ENCODE results near the gene CD99L2. TPM values are rescaled to one million over a fixed set of nuclear protein-coding genes. Genes with fewer than 3 reads are reported as not detected.

CD99L2 gene
- polyA plus RNA-seq, 1 donor from 2014 or later, result 61.0 TPM

DNA sequence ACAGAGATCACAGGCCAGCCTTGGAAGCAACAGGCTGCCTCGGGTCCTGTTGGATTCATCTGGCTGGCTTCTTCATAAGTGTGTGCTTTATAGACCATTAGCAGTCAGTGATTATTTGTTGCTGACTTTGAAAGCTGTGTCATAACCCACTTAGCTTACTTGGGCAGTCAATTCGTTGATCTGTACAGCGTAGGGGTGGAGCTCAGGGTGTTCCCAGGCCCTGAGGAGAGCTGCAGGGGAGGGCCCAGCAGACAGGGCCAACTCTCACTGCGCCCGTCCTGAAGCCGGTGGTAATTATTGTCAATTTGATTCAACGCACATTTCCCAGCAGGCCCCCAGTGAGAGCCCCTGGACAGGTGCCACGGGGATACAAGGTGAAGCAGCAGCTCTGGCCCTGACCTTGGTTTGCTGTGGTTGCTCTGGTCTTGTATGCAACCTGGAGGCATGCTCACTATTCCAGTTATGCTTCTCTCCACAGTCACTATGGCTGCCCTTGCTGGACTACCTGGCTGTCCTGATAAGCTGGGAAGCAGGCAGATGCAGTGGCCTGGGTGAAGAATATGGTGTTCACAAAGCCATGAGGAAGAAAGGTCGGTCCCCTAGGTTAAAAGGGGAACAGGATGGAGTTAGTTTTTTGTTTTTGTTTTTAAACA is 44.6 kb upstream of the CD99L2 start:
- H3K27me3 ChIP-seq (ENCODE audit: insufficient read depth, low read depth, low read length), result no peaks in the 10 kb centered on the region
- H3K9me3 ChIP-seq (ENCODE audit: low read length), result no peaks in the 10 kb centered on the region
- H3K27ac ChIP-seq (ENCODE audit: low read length), result no peak overlapping the region

DNA sequence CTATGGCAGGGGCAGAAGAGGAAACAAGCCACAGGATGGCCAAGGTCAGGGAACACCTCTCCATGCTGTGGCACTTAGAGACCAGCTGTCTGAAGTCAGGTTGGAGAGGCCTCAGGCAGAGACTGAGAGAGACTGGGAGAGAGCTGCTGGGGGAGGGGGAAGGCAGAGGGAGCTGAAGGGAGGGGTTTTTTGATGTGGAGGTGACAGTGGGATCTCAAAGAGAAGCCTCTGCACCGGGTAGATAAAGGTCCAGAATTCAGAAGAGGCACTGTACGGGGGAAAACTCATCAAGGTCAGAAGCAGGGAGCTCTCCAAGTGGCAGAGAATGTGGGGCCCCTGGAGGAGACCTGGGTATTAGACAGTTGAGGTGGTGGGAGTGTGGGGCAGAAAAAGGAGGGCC is 43.1 kb upstream of the CD99L2 start:
- Histone ChIP-seq H3K9me2 (ENCODE audit: insufficient read depth, low read length) (no peaks in the 10 kb centered on the region), H3K27me3 (ENCODE audit: insufficient read depth, low read depth, low read length) (no peaks in the 10 kb centered on the region), H3K4me3 (ENCODE audit: low read length) (no peak overlapping the region), H3K27ac (ENCODE audit: low read length) (no peak overlapping the region), H3K9ac (ENCODE audit: low read length) (no peak overlapping the region), H3F3A (ENCODE audit: insufficient read depth, low read length, poor library complexity, severe bottlenecking) (no peaks in the 10 kb centered on the region), H3K36me3 (ENCODE audit: insufficient read depth, low read length) (no peaks in the 10 kb centered on the region), H3K9me3 (ENCODE audit: low read length) (no peaks in the 10 kb centered on the region), H3K4me2 (ENCODE audit: low read length) (no peak overlapping the region), H4K20me1 (ENCODE audit: insufficient read depth) (no peaks in the 10 kb centered on the region), H3K79me2 (replicated peaks; ENCODE audit: insufficient read depth, low read length) (no peaks in the 10 kb centered on the region), H2AFZ (ENCODE audit: low read depth, low read length) (no peak overlapping the region)
- TF ChIP-seq RAD21 (conservative IDR thresholded peaks at IDR 0.05), result no peak
- TF ChIP-seq POLR2AphosphoS5 (IDR thresholded peaks at IDR 0.05), result no peak
- no peak for TF ChIP-seq TAF1 (IDR thresholded peaks at IDR 0.05; ENCODE audit: low read depth)

More for the DNA sequence above, 44.6 kb upstream of the CD99L2 start:
- Histone ChIP-seq H3K4me3 (ENCODE audit: low read length) (no peak overlapping the region), H3K9me2 (ENCODE audit: insufficient read depth, low read length) (no peaks in the 10 kb centered on the region), H3F3A (ENCODE audit: insufficient read depth, low read length, poor library complexity, severe bottlenecking) (no peaks in the 10 kb centered on the region), H3K79me2 (replicated peaks; ENCODE audit: insufficient read depth, low read length) (no peaks in the 10 kb centered on the region), H3K9ac (ENCODE audit: low read length) (no peak overlapping the region), H2AFZ (ENCODE audit: low read depth, low read length) (no peak overlapping the region), H3K36me3 (ENCODE audit: insufficient read depth, low read length) (no peaks in the 10 kb centered on the region), H3K4me2 (ENCODE audit: low read length) (no peak overlapping the region), H4K20me1 (ENCODE audit: insufficient read depth) (no peaks in the 10 kb centered on the region)
- no peak for TF ChIP-seq EP300 (conservative IDR thresholded peaks at IDR 0.05; ENCODE audit: poor library complexity, severe bottlenecking)
- TF ChIP-seq MXI1 (conservative IDR thresholded peaks at IDR 0.05; ENCODE audit: poor library complexity, severe bottlenecking), result no peak
- TF ChIP-seq, protein P1, sequence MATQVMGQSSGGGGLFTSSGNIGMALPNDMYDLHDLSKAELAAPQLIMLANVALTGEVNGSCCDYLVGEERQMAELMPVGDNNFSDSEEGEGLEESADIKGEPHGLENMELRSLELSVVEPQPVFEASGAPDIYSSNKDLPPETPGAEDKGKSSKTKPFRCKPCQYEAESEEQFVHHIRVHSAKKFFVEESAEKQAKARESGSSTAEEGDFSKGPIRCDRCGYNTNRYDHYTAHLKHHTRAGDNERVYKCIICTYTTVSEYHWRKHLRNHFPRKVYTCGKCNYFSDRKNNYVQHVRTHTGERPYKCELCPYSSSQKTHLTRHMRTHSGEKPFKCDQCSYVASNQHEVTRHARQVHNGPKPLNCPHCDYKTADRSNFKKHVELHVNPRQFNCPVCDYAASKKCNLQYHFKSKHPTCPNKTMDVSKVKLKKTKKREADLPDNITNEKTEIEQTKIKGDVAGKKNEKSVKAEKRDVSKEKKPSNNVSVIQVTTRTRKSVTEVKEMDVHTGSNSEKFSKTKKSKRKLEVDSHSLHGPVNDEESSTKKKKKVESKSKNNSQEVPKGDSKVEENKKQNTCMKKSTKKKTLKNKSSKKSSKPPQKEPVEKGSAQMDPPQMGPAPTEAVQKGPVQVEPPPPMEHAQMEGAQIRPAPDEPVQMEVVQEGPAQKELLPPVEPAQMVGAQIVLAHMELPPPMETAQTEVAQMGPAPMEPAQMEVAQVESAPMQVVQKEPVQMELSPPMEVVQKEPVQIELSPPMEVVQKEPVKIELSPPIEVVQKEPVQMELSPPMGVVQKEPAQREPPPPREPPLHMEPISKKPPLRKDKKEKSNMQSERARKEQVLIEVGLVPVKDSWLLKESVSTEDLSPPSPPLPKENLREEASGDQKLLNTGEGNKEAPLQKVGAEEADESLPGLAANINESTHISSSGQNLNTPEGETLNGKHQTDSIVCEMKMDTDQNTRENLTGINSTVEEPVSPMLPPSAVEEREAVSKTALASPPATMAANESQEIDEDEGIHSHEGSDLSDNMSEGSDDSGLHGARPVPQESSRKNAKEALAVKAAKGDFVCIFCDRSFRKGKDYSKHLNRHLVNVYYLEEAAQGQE (IDR thresholded peaks at IDR 0.05; ENCODE audit: borderline replicate concordance), result no peak
- TF ChIP-seq, protein P2, sequence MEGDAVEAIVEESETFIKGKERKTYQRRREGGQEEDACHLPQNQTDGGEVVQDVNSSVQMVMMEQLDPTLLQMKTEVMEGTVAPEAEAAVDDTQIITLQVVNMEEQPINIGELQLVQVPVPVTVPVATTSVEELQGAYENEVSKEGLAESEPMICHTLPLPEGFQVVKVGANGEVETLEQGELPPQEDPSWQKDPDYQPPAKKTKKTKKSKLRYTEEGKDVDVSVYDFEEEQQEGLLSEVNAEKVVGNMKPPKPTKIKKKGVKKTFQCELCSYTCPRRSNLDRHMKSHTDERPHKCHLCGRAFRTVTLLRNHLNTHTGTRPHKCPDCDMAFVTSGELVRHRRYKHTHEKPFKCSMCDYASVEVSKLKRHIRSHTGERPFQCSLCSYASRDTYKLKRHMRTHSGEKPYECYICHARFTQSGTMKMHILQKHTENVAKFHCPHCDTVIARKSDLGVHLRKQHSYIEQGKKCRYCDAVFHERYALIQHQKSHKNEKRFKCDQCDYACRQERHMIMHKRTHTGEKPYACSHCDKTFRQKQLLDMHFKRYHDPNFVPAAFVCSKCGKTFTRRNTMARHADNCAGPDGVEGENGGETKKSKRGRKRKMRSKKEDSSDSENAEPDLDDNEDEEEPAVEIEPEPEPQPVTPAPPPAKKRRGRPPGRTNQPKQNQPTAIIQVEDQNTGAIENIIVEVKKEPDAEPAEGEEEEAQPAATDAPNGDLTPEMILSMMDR (IDR thresholded peaks at IDR 0.05; ENCODE audit: poor library complexity, severe bottlenecking), result no peak
- TF ChIP-seq EZH2 (IDR thresholded peaks at IDR 0.05; ENCODE audit: borderline replicate concordance, insufficient read depth, low read length, poor library complexity, severe bottlenecking), result no peak
- TF ChIP-seq SMC3 (conservative IDR thresholded peaks at IDR 0.05; ENCODE audit: poor library complexity), result no peak
- TF ChIP-seq TAF1 (IDR thresholded peaks at IDR 0.05; ENCODE audit: low read depth), result no peak
- TF ChIP-seq POLR2AphosphoS5 (IDR thresholded peaks at IDR 0.05), result no peak
- no peak for TF ChIP-seq RAD21 (conservative IDR thresholded peaks at IDR 0.05)
